H1 (cell line): Measurements from ENCODE around the gene CD300LB. TPM values are rescaled to one million over a fixed set of nuclear protein-coding genes. Genes with fewer than 3 reads are reported as not detected.

ENCODE experiments used
- CTCF ChIA-PET: fragments of 300-600 bp; sonication (Branson Sonifier 250); formaldehyde crosslinking; loops from one replicate; lab custom pipeline; 2021; ENCODE audit not compliant: partially characterized antibody; lab: Charles Lee
- POLR2A ChIA-PET: fragments of 300-600 bp; sonication (Branson Sonifier 250); formaldehyde crosslinking; loops from one replicate; lab custom pipeline; 2021; ENCODE audit warnings: inconsistent platforms; ENCODE audit not compliant: partially characterized antibody; lab: Charles Lee
- DNase-seq, 2 experiments: peaks; one replicate each; pipeline versions ENCODE4 v3.0.0 to v3.0.0-alpha.2; 2010 to 2022; ENCODE audit warnings: low spot score in 2 of 2, low read depth in 1 of 2, mixed read lengths in 1 of 2
- FAIRE-seq: peaks from 2 replicates; lab custom pipeline; 2011; peaks lifted over from hg19 to GRCh38; lab: Jason Lieb, UNC
- H2AFZ ChIP-seq: 2 replicates; pipeline ENCODE4 v1.8.1; 2012; ENCODE audit warnings: low read length, inconsistent platforms
- H2AK5ac ChIP-seq: 2 replicates; pipeline ENCODE4 v1.6.1; 2013; ENCODE audit warnings: low read depth, low read length
- H2BK120ac ChIP-seq: replicated peaks from 2 replicates; pipeline ENCODE3; 2013; ENCODE audit warnings: low read depth, low read length, inconsistent platforms
- H2BK12ac ChIP-seq: 2 replicates; pipeline ENCODE4 v1.6.1; 2013; ENCODE audit warnings: low read depth, low read length
- H2BK15ac ChIP-seq: 2 replicates; pipeline ENCODE4 v1.6.1; 2013; ENCODE audit warnings: low read length
- H2BK20ac ChIP-seq: 2 replicates; pipeline ENCODE4 v1.6.1; 2013; ENCODE audit warnings: low read length
- H2BK5ac ChIP-seq: 2 replicates; pipeline ENCODE4 v1.6.1; 2013; ENCODE audit warnings: low read depth, low read length
- H3K14ac ChIP-seq: 2 replicates; pipeline ENCODE4 v1.6.1; 2013; ENCODE audit warnings: inconsistent platforms; ENCODE audit not compliant: insufficient read length
- H3K18ac ChIP-seq: 2 replicates; pipeline ENCODE4 v1.6.1; 2013; ENCODE audit warnings: low read length; ENCODE audit errors: extremely low read depth
- H3K23ac ChIP-seq: 2 replicates; pipeline ENCODE4 v1.6.1; 2013; ENCODE audit warnings: inconsistent platforms; ENCODE audit not compliant: insufficient read length
- H3K23me2 ChIP-seq: 2 replicates; pipeline ENCODE4 v1.6.1; 2013; ENCODE audit warnings: low read depth, low read length
- H3K27ac ChIP-seq: 2 replicates; pipeline ENCODE4 v1.6.1; 2011; ENCODE audit warnings: low read depth, low read length, inconsistent platforms
- H3K27me3 ChIP-seq, 4 experiments: replicated peaks in 1 of 4; 1 replicate in 1 of 4; 2 replicates in 3 of 4; pipeline versions ENCODE4 v1.6.1 to v1.8.1; 2011 to 2013; ENCODE audit warnings: low read length in 3 of 4, mild to moderate bottlenecking in 3 of 4, inconsistent platforms in 2 of 4, mixed read lengths in 2 of 4, moderate library complexity in 1 of 4; ENCODE audit not compliant: control insufficient read depth in 3 of 4, insufficient read depth in 3 of 4; ENCODE audit errors: extremely low read depth in 1 of 4
- H3K36me3 ChIP-seq, 4 experiments: 2 replicates each; pipeline versions ENCODE4 v1.6.1 to v1.8.1; 2011 to 2013; ENCODE audit warnings: mild to moderate bottlenecking in 4 of 4, low read length in 3 of 4, moderate library complexity in 2 of 4, control low read depth in 1 of 4, inconsistent platforms in 1 of 4; ENCODE audit not compliant: insufficient read depth in 4 of 4, control insufficient read depth in 2 of 4
- H3K4ac ChIP-seq: replicated peaks from 2 replicates; pipeline ENCODE3; 2013; ENCODE audit warnings: low read length, low read depth, mixed read lengths, inconsistent platforms; ENCODE audit not compliant: insufficient read length
- H3K4me1 ChIP-seq, 4 experiments: replicated peaks in 1 of 4; 1 replicate in 1 of 4; 2 replicates in 3 of 4; pipeline versions ENCODE4 v1.6.1 to v1.8.1; 2011 to 2013; ENCODE audit warnings: low read length in 3 of 4, inconsistent platforms in 2 of 4, mixed read lengths in 1 of 4; ENCODE audit not compliant: insufficient read depth in 4 of 4, control insufficient read depth in 3 of 4
- H3K4me2 ChIP-seq, 2 experiments: 2 replicates each; pipeline versions ENCODE4 v1.6.1 to v1.8.1; 2011 to 2013; ENCODE audit warnings: low read depth in 2 of 2, low read length in 2 of 2, control low read depth in 1 of 2, inconsistent platforms in 1 of 2, mild to moderate bottlenecking in 1 of 2; ENCODE audit not compliant: insufficient read depth in 1 of 2
- H3K4me3 ChIP-seq, 4 experiments: fragments of 200-600, 300-600 bp in 1 of 4; sonication (generic), shearing (Covaris generic), sonication (Bioruptor Twin) in 1 of 4; 2 replicates each; pipeline versions ENCODE4 v1.5.1 to v1.8.1; 2011 to 2016; ENCODE audit warnings: low read length in 4 of 4, low read depth in 3 of 4, control low read depth in 2 of 4, inconsistent platforms in 2 of 4, mild to moderate bottlenecking in 2 of 4, mixed read lengths in 1 of 4, moderate library complexity in 1 of 4; ENCODE audit not compliant: insufficient read depth in 2 of 4; ENCODE audit errors: extremely low read depth in 1 of 4
- H3K56ac ChIP-seq: replicated peaks from 2 replicates; pipeline ENCODE3; 2013; ENCODE audit warnings: low read depth, mild to moderate bottlenecking, mixed read lengths, low read length, inconsistent platforms; ENCODE audit not compliant: insufficient read length
- H3K79me1 ChIP-seq: 2 replicates; pipeline ENCODE4 v1.6.1; 2013; ENCODE audit warnings: low read depth, low read length, control low read depth
- H3K79me2 ChIP-seq, 2 experiments: 2 replicates each; pipeline versions ENCODE4 v1.6.1 to v1.8.1; 2012 to 2013; ENCODE audit warnings: low read length in 2 of 2, mild to moderate bottlenecking in 2 of 2, inconsistent platforms in 1 of 2; ENCODE audit not compliant: insufficient read depth in 2 of 2, control insufficient read depth in 1 of 2
- H3K9ac ChIP-seq, 4 experiments: replicated peaks in 1 of 4; 1 replicate in 1 of 4; 2 replicates in 3 of 4; pipeline versions ENCODE4 v1.6.1 to v1.8.1; 2011 to 2013; ENCODE audit warnings: low read depth in 3 of 4, low read length in 3 of 4, control low read depth in 2 of 4, mild to moderate bottlenecking in 2 of 4, moderate library complexity in 2 of 4, inconsistent platforms in 1 of 4; ENCODE audit errors: extremely low read depth in 1 of 4
- H3K9me3 ChIP-seq, 2 experiments: 2 replicates each; pipeline versions ENCODE4 v1.6.1 to v1.8.1; 2012 to 2013; ENCODE audit warnings: mild to moderate bottlenecking in 2 of 2, moderate library complexity in 2 of 2, control low read depth in 1 of 2, inconsistent platforms in 1 of 2, low read depth in 1 of 2, low read length in 1 of 2, mixed read lengths in 1 of 2; ENCODE audit not compliant: insufficient read depth in 2 of 2
- H4K20me1 ChIP-seq, 2 experiments: replicated peaks in 1 of 2; 2 replicates each; pipeline versions ENCODE3 to v1.8.1; 2011 to 2013; ENCODE audit warnings: inconsistent platforms in 2 of 2, low read length in 2 of 2, mild to moderate bottlenecking in 1 of 2; ENCODE audit not compliant: insufficient read depth in 2 of 2, control insufficient read depth in 1 of 2
- H4K5ac ChIP-seq: 2 replicates; pipeline ENCODE4 v1.6.1; 2013; ENCODE audit warnings: low read length, low read depth, mixed read lengths, inconsistent platforms; ENCODE audit not compliant: insufficient read length
- H4K8ac ChIP-seq: 2 replicates; pipeline ENCODE4 v1.8.0; 2013; ENCODE audit warnings: mild to moderate bottlenecking, moderate library complexity, low read length, inconsistent platforms; ENCODE audit not compliant: insufficient read depth; ENCODE audit errors: extremely low read depth
- H4K91ac ChIP-seq: replicated peaks from 2 replicates; pipeline ENCODE3; 2013; ENCODE audit warnings: low read length, mixed read lengths, inconsistent platforms; ENCODE audit not compliant: insufficient read length
- CREB1 ChIP-seq: IDR thresholded peaks from 2 replicates; pipeline ENCODE4 v1.6.1; 2012; ENCODE audit warnings: inconsistent platforms
- CTCF ChIP-seq, 3 experiments: IDR thresholded peaks; 1 replicate in 2 of 3; 2 replicates in 1 of 3; pipeline versions ENCODE4 v1.5.1 to v1.6.1; 2011; ENCODE audit warnings: low read length in 3 of 3, mild to moderate bottlenecking in 3 of 3, inconsistent platforms in 2 of 3, low read depth in 1 of 3, moderate library complexity in 1 of 3; ENCODE audit not compliant: insufficient read depth in 1 of 3; ENCODE audit errors: control extremely low read depth in 1 of 3
- WGBS, 2 experiments: shearing (Covaris generic) in 1 of 2; methylation state at CpG; one replicate each; pipeline versions ENCODE4 v1.1.6 to v1.1.7; 2013 to 2015; ENCODE audit warnings: low lambda C conversion rate in 2 of 2, mixed read lengths in 2 of 2, inconsistent platforms in 1 of 2, low coverage in 1 of 2, missing lambda C conversion rate in 1 of 2; ENCODE audit not compliant: insufficient replicate concordance in 2 of 2, insufficient coverage in 1 of 2, insufficient read length in 1 of 2; ENCODE audit errors: extremely low coverage in 1 of 2, missing lambda C conversion rate in 1 of 2; 5-methylcytosine and 5-hydroxymethylcytosine counted together
- polyA plus RNA-seq, 7 experiments: library from polyadenylated mRNA; depleted of rRNA in 3 of 7; stranded (reverse) in 5 of 7; unstranded in 2 of 7; fragments of >200 nt in 5 of 7; fragments of 200-250 nt in 2 of 7; gene quantifications; 1 replicate in 5 of 7; 2 replicates in 1 of 7; 4 replicates in 1 of 7; pipeline versions ENCODE4 v1.2.1 to v1.2.3, GENCODE V29; 2011 to 2013; ENCODE audit warnings: missing spikeins in 2 of 7, mixed read lengths in 2 of 7
- total RNA-seq: library from RNA; stranded (reverse); fragmentation: NEBNext Ultra II Directional; extraction: Animal tissue kit (Norgen Biotek cat#: 25700); gene quantifications from 2 replicates; pipeline ENCODE4 v1.2.1, GENCODE V29; 2021

CD300LB gene
- total and polyA plus RNA-seq, 2 of the 8 experiments (the other 6 are each of a cell fraction or from before 2014, with no cell fraction given), result not detected

GRCh38 chr17:74520016-74520434, 11.2 kb downstream of the CD300LB start:
- peaks cover 16 to 25% of the 10 kb centered on the region in 2 experiments; a peak in 3 of 4 replicates for H3K9me3 ChIP-seq
- no peak for FAIRE-seq
- H3K56ac ChIP-seq, result no peak overlapping the region
- H2BK12ac ChIP-seq, result no peak overlapping the region
- no peaks in the 10 kb centered on the region for H3K23me2 ChIP-seq
- H3K4ac ChIP-seq, result no peak overlapping the region
- peaks cover 0 to 2% (median 0%) of the 10 kb centered on the region in 4 experiments; a peak in 1 of 7 replicates for H3K27me3 ChIP-seq
- no peak overlapping the region for H3K27ac ChIP-seq
- H3K9ac ChIP-seq, result no peak overlapping the region
- H3K4me1 ChIP-seq, result no peaks in the 10 kb centered on the region
- no peaks in the 10 kb centered on the region for H3K79me2 ChIP-seq
- peaks cover 0 to 2% of the 10 kb centered on the region in 2 experiments for H4K20me1 ChIP-seq
- no peak overlapping the region for H3K4me2 ChIP-seq
- H2AK5ac ChIP-seq, result no peak overlapping the region
- no peak overlapping the region for H2BK5ac ChIP-seq
- no peak overlapping the region for H3K18ac ChIP-seq
- H2BK120ac ChIP-seq, result no peak overlapping the region
- no peaks in the 10 kb centered on the region for H3K79me1 ChIP-seq
- no peak overlapping the region for H3K4me3 ChIP-seq
- no peak overlapping the region for H2BK20ac ChIP-seq
- DNase-seq, result no peak
- no peak overlapping the region for H3K23ac ChIP-seq
- TF ChIP-seq CREB1 (no peak), CTCF (IDR thresholded peaks at IDR 0.05; ENCODE audit: control extremely low read depth in 1 of 3, insufficient read depth in 1 of 3, low read depth in 1 of 3, low read length in 3 of 3) (no peak)
- POLR2A ChIA-PET, result no interaction called here
- CTCF ChIA-PET, result interaction anchor here (0.6 to 0.7 kb wide), 2 partner anchors 46 to 151 kb away, joined by 3 to 4 read pairs; no protein-coding TSS in a partner anchor
- WGBS, 2 experiments, result 87% methylated on average over 3 of the region's 3 CpGs; no CpG with 5 or more reads in 1 of the 2 experiments
- no peak overlapping the region for H4K91ac ChIP-seq
- no peak overlapping the region for H2BK15ac ChIP-seq
- no peak overlapping the region for H4K5ac ChIP-seq
- H4K8ac ChIP-seq, result no peak overlapping the region
- no peaks in the 10 kb centered on the region for H3K36me3 ChIP-seq
- H3K14ac ChIP-seq, result no peak overlapping the region
- no peak overlapping the region for H2AFZ ChIP-seq
